H1 (cell line): Measurements from ENCODE around the gene CNOT1. TPM values are rescaled to one million over a fixed set of nuclear protein-coding genes. Genes with fewer than 3 reads are reported as not detected.

Experiments
- GTF2F1 ChIP-seq: IDR thresholded peaks from 2 replicates; pipeline ENCODE4 v1.6.1; 2012; ENCODE audit warnings: low read depth, low read length, improper control_type of control experiment, borderline replicate concordance
- polyA plus RNA-seq, 7 experiments: library from polyadenylated mRNA; depleted of rRNA in 3 of 7; stranded (reverse) in 5 of 7; unstranded in 2 of 7; fragments of >200 nt in 5 of 7; fragments of 200-250 nt in 2 of 7; gene quantifications; 1 replicate in 5 of 7; 2 replicates in 1 of 7; 4 replicates in 1 of 7; pipeline versions ENCODE4 v1.2.1 to v1.2.3, GENCODE V29; 2011 to 2013; ENCODE audit warnings: missing spikeins in 2 of 7, mixed read lengths in 2 of 7
- total RNA-seq: library from RNA; stranded (reverse); fragmentation: NEBNext Ultra II Directional; extraction: Animal tissue kit (Norgen Biotek cat#: 25700); gene quantifications from 2 replicates; pipeline ENCODE4 v1.2.1, GENCODE V29; 2021

Gene CNOT1
- total and polyA plus RNA-seq, 2 of the 8 experiments (the other 6 are each of a cell fraction or from before 2014, with no cell fraction given) = 306 to 319 TPM

DNA sequence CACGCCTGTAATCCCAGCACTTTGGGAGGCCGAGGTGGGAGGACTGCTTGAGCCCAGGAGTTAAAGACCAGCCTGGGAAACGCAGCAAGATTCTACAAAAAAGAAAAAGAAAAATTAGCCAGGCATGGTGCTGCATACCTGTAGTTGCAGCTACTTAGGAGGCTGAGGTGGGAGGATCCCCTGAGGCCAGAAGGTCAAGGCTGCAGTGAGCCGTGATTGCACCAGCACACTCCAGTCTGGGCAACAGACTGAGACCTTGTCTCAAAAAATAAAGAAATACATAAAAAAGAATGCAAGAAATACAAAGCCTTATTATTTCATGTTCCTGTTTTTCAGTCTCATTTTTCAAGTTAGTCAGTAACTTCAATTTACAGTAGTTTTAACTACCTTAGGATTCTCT, 5.9 kb upstream of the CNOT1 start (continued):
- TF ChIP-seq GTF2F1 = no peak
